GM12878 (cell line): Measurements from ENCODE around the gene C1QTNF1. TPM values are rescaled to one million over a fixed set of nuclear protein-coding genes. Genes with fewer than 3 reads are reported as not detected.

Experiments used
- CBX3 ChIP-seq: fragments of 200-600 bp; sonication (generic); IDR thresholded peaks from 2 replicates; pipeline ENCODE4 v1.6.1; 2016; ENCODE audit warnings: low read depth, borderline replicate concordance
- CREB1 ChIP-seq: IDR thresholded peaks from 2 replicates; pipeline ENCODE4 v1.6.1; 2012; ENCODE audit warnings: low read depth, mild to moderate bottlenecking, inconsistent platforms
- HDAC6 ChIP-seq: fragments of 200-600 bp; sonication (generic); IDR thresholded peaks from one replicate; pipeline ENCODE4 v1.8.0; 2017; ENCODE audit warnings: antibody characterized with exemption; ENCODE audit not compliant: unreplicated experiment
- HDGF ChIP-seq: fragments of 450-650 bp; IDR thresholded peaks from 2 replicates; pipeline ENCODE4 v1.6.1; 2016; ENCODE audit warnings: antibody characterized with exemption
- IKZF1 ChIP-seq: fragments of 450-650 bp; conservative IDR thresholded peaks from 2 replicates; pipeline ENCODE4 v1.6.1; 2017; ENCODE audit warnings: antibody characterized with exemption, mild to moderate bottlenecking
- IRF4 ChIP-seq: IDR thresholded peaks from 2 replicates; pipeline ENCODE4 v1.6.1; 2011; ENCODE audit warnings: low read depth, low read length
- JUNB ChIP-seq: IDR thresholded peaks from 2 replicates; pipeline ENCODE4 v1.6.1; 2016; ENCODE audit warnings: antibody characterized with exemption, mild to moderate bottlenecking
- MXI1 ChIP-seq: fragments of 150-350 bp; IDR thresholded peaks from 2 replicates; pipeline ENCODE4 v1.6.1; 2011; ENCODE audit warnings: low read depth, mild to moderate bottlenecking, inconsistent platforms, low read length, improper control_type of control experiment
- NFXL1 ChIP-seq: fragments of 450-650 bp; IDR thresholded peaks from 2 replicates; pipeline ENCODE4 v1.6.1; 2017; ENCODE audit warnings: antibody characterized with exemption, mild to moderate bottlenecking, borderline replicate concordance
- NR2C2 ChIP-seq: IDR thresholded peaks from 2 replicates; pipeline ENCODE4 v1.6.1; 2011; ENCODE audit warnings: borderline replicate concordance, low read depth; ENCODE audit not compliant: control insufficient read depth, insufficient read length
- SP1 ChIP-seq: IDR thresholded peaks from one replicate; pipeline ENCODE4 v1.6.1; 2011; ENCODE audit warnings: low read depth, low read length
- SREBF1 ChIP-seq: IDR thresholded peaks from 2 replicates; pipeline ENCODE4 v1.6.1; 2012; ENCODE audit warnings: mild to moderate bottlenecking, low read length
- SREBF2 ChIP-seq: IDR thresholded peaks from 2 replicates; pipeline ENCODE4 v1.6.1; 2012; ENCODE audit warnings: mild to moderate bottlenecking, low read length
- SRF ChIP-seq, 2 experiments: IDR thresholded peaks; 2 replicates each; pipeline ENCODE4 v1.6.1; 2011; ENCODE audit warnings: low read depth in 2 of 2, low read length in 2 of 2, mild to moderate bottlenecking in 1 of 2, moderate library complexity in 1 of 2
- SUPT20H ChIP-seq: IDR thresholded peaks from 2 replicates; pipeline ENCODE4 v1.6.1; 2011; ENCODE audit warnings: low read depth, mild to moderate bottlenecking, low read length, moderate library complexity, borderline replicate concordance; ENCODE audit not compliant: control insufficient read depth
- YY1 ChIP-seq: IDR thresholded peaks from 2 replicates; pipeline ENCODE4 v1.6.1; 2011; ENCODE audit warnings: low read depth, mild to moderate bottlenecking, low read length
- ZBED1 ChIP-seq: IDR thresholded peaks from 2 replicates; pipeline ENCODE4 v1.6.1; 2016; ENCODE audit warnings: borderline replicate concordance
- ZBTB33 ChIP-seq: fragments of 450-650 bp; IDR thresholded peaks from 2 replicates; pipeline ENCODE4 v1.6.1; 2017; ENCODE audit warnings: mild to moderate bottlenecking
- polyA plus RNA-seq, 11 experiments: library from polyadenylated mRNA; depleted of rRNA in 4 of 11; unstranded in 6 of 11; stranded (reverse) in 5 of 11; fragments of >200 nt; fragmentation: Nextera tagmentation in 4 of 11; fragmentation: Illumina TruSeq in 1 of 11; extraction: Ambion mirVana in 4 of 11; extraction: Trizol in 1 of 11; gene quantifications; 1 replicate in 1 of 11; 2 replicates in 10 of 11; pipeline versions ENCODE4 v1.2.1 to v1.2.3, GENCODE V29; 2011 to 2016; ENCODE audit warnings: inconsistent platforms in 2 of 11, missing spikeins in 2 of 11, low read depth in 1 of 11
- total RNA-seq, 4 experiments: library from RNA; depleted of rRNA in 3 of 4; stranded (reverse); fragments of >200 nt in 3 of 4; fragmentation: Illumina TruSeq in 1 of 4; extraction: Trizol in 1 of 4; gene quantifications; 2 replicates each; pipeline versions ENCODE4 v1.2.1 to v1.2.3, GENCODE V29; 2013 to 2021
- TF ChIP-seq, protein P1 (sequence below): IDR thresholded peaks from 2 replicates; pipeline ENCODE4 v1.6.1; 2012; ENCODE audit warnings: mild to moderate bottlenecking, low read depth, low read length
- TF ChIP-seq, protein P2 (sequence below): IDR thresholded peaks from 2 replicates; pipeline ENCODE4 v1.6.1; 2012; ENCODE audit warnings: low read length, inconsistent platforms
- TF ChIP-seq, protein P3 (sequence below): IDR thresholded peaks from 2 replicates; pipeline ENCODE4 v1.6.1; 2011; ENCODE audit warnings: borderline replicate concordance, low read depth, mild to moderate bottlenecking, moderate library complexity, mixed read lengths, low read length; ENCODE audit not compliant: insufficient read depth; ENCODE audit errors: extremely low read length
- TF ChIP-seq, protein P4 (sequence below): IDR thresholded peaks from 2 replicates; pipeline ENCODE4 v1.6.1; 2012; ENCODE audit warnings: low read depth, low read length, improper control_type of control experiment

Gene C1QTNF1
- total and polyA plus RNA-seq, 10 of the 15 experiments (the other 5 are each of a cell fraction or from before 2014, with no cell fraction given), result 0.05 to 1.1 (median 0.15) TPM; not detected in 4

DNA sequence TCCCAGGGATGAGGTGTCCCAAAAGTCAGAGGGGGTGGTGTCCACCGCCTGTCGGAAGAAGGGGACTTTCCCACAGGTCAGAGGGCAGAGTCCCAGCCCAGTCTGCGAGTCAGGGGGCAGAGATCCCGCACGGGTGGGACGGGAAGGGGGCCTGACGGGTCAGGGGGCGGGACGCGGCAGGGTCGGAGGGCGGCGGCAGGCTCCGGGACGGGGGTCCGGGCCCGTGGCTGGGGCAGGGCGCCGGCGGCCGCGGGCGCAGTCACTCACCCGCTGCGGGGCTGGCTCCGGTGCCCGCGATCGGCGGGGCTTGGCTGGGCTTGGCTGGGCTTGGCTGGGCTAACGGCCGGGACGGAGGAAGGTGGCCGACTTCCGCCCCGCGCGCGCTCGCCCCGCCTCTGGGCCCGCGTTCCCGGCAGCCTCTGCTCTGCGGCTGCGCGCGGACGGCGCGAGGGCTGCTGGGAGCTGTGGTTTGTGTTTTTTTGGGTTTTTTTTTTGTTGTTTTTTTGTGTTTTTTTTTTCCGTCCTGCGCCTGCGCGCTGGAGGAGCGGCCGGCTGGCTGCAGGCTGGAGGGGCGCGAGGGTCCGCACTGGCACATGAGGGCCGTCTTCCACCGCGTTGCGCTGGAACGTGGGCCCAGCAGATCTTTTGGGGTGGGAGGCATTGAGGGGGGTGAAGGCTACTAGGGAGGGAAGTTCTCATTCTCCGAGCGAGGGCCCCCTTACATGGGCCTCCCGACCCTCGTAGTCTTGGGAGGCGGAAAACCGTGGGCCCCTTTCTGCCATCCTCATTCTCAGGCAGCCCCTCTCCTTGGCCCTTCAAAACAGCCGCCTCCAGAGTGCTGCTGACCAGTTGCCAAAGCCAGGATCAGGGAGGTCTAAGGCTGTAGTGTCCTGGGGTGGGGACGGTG lies 14.3 kb upstream of the C1QTNF1 start, which contains the start of gene CANT1 (continued):
- TF ChIP-seq, protein P1, sequence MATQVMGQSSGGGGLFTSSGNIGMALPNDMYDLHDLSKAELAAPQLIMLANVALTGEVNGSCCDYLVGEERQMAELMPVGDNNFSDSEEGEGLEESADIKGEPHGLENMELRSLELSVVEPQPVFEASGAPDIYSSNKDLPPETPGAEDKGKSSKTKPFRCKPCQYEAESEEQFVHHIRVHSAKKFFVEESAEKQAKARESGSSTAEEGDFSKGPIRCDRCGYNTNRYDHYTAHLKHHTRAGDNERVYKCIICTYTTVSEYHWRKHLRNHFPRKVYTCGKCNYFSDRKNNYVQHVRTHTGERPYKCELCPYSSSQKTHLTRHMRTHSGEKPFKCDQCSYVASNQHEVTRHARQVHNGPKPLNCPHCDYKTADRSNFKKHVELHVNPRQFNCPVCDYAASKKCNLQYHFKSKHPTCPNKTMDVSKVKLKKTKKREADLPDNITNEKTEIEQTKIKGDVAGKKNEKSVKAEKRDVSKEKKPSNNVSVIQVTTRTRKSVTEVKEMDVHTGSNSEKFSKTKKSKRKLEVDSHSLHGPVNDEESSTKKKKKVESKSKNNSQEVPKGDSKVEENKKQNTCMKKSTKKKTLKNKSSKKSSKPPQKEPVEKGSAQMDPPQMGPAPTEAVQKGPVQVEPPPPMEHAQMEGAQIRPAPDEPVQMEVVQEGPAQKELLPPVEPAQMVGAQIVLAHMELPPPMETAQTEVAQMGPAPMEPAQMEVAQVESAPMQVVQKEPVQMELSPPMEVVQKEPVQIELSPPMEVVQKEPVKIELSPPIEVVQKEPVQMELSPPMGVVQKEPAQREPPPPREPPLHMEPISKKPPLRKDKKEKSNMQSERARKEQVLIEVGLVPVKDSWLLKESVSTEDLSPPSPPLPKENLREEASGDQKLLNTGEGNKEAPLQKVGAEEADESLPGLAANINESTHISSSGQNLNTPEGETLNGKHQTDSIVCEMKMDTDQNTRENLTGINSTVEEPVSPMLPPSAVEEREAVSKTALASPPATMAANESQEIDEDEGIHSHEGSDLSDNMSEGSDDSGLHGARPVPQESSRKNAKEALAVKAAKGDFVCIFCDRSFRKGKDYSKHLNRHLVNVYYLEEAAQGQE, result no peak
- TF ChIP-seq SRF (IDR thresholded peaks at IDR 0.05; ENCODE audit: low read depth in 2 of 2, low read length in 2 of 2), result no peak
- TF ChIP-seq YY1, result peak; percentile 49
- no peak for TF ChIP-seq NR2C2
- TF ChIP-seq MXI1, result no peak
- TF ChIP-seq, protein P2, sequence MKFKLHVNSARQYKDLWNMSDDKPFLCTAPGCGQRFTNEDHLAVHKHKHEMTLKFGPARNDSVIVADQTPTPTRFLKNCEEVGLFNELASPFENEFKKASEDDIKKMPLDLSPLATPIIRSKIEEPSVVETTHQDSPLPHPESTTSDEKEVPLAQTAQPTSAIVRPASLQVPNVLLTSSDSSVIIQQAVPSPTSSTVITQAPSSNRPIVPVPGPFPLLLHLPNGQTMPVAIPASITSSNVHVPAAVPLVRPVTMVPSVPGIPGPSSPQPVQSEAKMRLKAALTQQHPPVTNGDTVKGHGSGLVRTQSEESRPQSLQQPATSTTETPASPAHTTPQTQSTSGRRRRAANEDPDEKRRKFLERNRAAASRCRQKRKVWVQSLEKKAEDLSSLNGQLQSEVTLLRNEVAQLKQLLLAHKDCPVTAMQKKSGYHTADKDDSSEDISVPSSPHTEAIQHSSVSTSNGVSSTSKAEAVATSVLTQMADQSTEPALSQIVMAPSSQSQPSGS, result no peak
- TF ChIP-seq ZBTB33, result no peak
- peak; percentile 89 for TF ChIP-seq IKZF1
- no peak for TF ChIP-seq ZBED1
- no peak for TF ChIP-seq NFXL1
- TF ChIP-seq HDAC6, result no peak
- peak; percentile 21 for TF ChIP-seq SP1
- TF ChIP-seq, protein P3, sequence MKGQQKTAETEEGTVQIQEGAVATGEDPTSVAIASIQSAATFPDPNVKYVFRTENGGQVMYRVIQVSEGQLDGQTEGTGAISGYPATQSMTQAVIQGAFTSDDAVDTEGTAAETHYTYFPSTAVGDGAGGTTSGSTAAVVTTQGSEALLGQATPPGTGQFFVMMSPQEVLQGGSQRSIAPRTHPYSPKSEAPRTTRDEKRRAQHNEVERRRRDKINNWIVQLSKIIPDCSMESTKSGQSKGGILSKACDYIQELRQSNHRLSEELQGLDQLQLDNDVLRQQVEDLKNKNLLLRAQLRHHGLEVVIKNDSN, result no peak
- TF ChIP-seq HDGF, result 0 out of 2 replicates have a peak, but pooled peaks have one; percentile 20
- TF ChIP-seq, protein P4, sequence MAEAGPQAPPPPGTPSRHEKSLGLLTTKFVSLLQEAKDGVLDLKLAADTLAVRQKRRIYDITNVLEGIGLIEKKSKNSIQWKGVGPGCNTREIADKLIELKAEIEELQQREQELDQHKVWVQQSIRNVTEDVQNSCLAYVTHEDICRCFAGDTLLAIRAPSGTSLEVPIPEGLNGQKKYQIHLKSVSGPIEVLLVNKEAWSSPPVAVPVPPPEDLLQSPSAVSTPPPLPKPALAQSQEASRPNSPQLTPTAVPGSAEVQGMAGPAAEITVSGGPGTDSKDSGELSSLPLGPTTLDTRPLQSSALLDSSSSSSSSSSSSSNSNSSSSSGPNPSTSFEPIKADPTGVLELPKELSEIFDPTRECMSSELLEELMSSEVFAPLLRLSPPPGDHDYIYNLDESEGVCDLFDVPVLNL, result no peak
- no peak for TF ChIP-seq SUPT20H
- no peak for TF ChIP-seq JUNB
- 0 out of 2 replicates have a peak, but pooled peaks have one; percentile 31 for TF ChIP-seq CREB1
- TF ChIP-seq IRF4, result no peak
- 0 out of 2 replicates have a peak, but pooled peaks have one; percentile 26 for TF ChIP-seq SREBF1
- TF ChIP-seq CBX3, result no peak
- no peak for TF ChIP-seq SREBF2
